ENCODE data around the gene RARB.

- TF ChIP-seq POLR2A (IDR thresholded peaks at IDR 0.05), result no peak
- no peak for TF ChIP-seq CTCF (IDR thresholded peaks at IDR 0.05)
These were observed 108.7 kb downstream of the RARB start for GRCh38 chr3:25536521-25537391.
